Measurements from ENCODE around the gene FMNL3.
"Not testable (repeated sequence)": the region's sequence is repeated elsewhere in the genome, so short reads cannot be mapped to it uniquely, and the experiment has no call there.

FMNL3 gene

GRCh38 chr12:49609059-49609874 lies 97.9 kb downstream of the FMNL3 start:
- in situ Hi-C loops (cut with MboI; ENCODE audit: low sequenced_read_pairs) = no loop called here

- in situ Hi-C loops (cut with MboI; ENCODE audit: low sequenced_read_pairs) = not testable (repeated sequence)
These were observed 101.7 kb downstream of the FMNL3 start, which contains the start of gene FAM186B for GRCh38 chr12:49605539-49605938. TSS of gene FAM186B (minus strand) at chr12:49605639. CDS start at chr12:49605477, 162 bp downstream.

- in situ Hi-C loops (cut with MboI; ENCODE audit: low sequenced_read_pairs) = no loop called here
These were observed 102.3 kb downstream of the FMNL3 start for GRCh38 chr12:49604856-49605255.

GRCh38 chr12:49603721-49604120 lies 103.5 kb downstream of the FMNL3 start:
- in situ Hi-C loops (cut with MboI; ENCODE audit: low sequenced_read_pairs) = no loop called here

GRCh38 chr12:49599961-49600360 lies 107.2 kb downstream of the FMNL3 start:
- in situ Hi-C loops (cut with MboI; ENCODE audit: low sequenced_read_pairs) = no loop called here

- in situ Hi-C loops (cut with MboI; ENCODE audit: low sequenced_read_pairs) = no loop called here
These were observed 108.7 kb downstream of the FMNL3 start for GRCh38 chr12:49598527-49598926.

GRCh38 chr12:49588721-49589516 lies 118.3 kb downstream of the FMNL3 start:
- in situ Hi-C loops (cut with MboI; ENCODE audit: low sequenced_read_pairs) = no loop called here

- in situ Hi-C loops (cut with MboI; ENCODE audit: low sequenced_read_pairs) = no loop called here
These were observed 118.9 kb downstream of the FMNL3 start for GRCh38 chr12:49588281-49588680.

- in situ Hi-C loops (cut with MboI; ENCODE audit: low sequenced_read_pairs) = no loop called here
These were observed 119.9 kb downstream of the FMNL3 start for GRCh38 chr12:49587174-49587908.

All from hTERT RPE-1 (cell line).